LHCN-M2 (cell line): ENCODE data around the gene PDE4B. TPM values are rescaled to one million over a fixed set of nuclear protein-coding genes. Genes with fewer than 3 reads are reported as not detected.
A peak's percentile ranks its signal among the peaks of the same experiment; 100 is the strongest.

Experiments
- DNase-seq: peaks from one replicate; pipeline ENCODE4 v3.0.0-alpha.2; 2012; ENCODE audit warnings: low read depth
- total RNA-seq: library from RNA; depleted of rRNA; stranded (reverse); fragments of >200 nt; gene quantifications from 2 replicates; pipeline ENCODE4 v1.2.3, GENCODE V29; 2014

PDE4B gene
- total RNA-seq, 1 experiment from 2014 or later, result 6.8 TPM

DNA sequence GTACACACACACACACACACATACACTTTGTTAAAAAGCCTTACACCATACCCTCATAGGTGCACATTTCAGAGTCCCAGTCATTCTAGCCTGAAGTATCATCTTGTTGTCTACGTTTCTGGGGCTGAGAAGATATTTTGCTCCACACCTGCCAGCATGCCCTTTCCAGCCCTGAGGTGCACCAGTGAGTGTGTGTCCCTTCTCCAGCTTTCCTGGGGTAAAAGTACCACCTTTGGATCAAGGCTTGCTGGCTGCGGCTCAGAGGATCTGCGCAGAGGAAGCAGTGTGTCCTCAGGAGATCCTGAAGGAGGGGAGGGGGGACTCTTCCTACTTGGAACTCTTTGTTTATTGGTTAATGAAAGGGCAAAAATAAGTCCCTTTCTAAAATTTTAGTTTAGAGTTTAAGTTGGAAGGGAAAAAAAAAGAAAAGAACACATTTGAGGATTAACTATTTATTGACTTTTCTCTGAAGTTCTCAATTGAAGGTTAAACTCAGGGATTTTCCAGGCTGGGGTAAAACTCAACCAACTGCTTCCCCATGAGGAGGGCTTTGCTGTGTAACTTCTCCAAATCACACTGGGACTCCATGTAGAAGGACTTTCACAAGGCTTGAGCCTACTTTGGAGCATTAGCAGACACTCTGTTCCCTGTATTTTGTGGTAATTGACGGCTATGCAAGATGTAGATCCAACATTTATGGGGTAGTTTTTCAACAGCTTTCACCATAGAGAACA is 540.9 kb downstream of the PDE4B start:
- no peak for DNase-seq

DNA sequence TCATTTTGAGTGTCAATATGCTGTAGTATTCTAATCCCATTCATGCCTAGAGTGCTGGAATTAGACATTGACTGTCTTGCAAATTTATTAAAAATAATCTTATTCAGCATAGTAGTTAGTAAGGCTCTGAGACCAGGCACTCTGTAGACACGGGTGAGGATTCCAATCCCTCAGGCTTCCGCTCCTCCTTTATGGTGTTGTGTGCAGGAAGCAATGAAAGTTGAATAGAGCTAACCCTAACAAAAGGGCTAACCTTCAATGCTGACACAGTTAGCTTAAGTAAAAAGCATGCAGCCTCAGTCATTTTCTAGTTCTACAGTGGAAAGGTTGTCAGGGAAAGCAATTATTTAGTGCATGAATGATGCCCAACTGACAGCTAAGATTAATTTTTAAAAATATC is 541.6 kb downstream of the PDE4B start:
- no peak for DNase-seq

DNA sequence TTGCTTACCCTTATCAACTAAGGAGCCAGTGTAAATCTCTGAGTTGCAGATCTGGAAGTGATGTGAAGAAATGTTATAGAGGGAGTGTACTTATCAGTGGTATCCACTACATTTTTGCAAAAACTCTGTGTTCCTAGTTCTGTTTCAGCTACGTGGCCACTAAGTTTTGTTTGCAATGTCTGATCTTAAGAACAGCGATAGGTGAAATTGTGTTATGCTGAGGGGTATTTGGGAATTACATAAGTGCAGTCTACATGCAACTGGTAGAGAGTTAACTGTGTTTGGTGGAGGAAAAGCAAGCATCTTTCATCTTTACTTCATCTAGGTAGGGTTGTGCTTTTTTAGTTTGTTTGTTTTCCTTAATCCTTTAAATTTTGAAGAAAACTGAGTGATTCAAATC is 542.4 kb downstream of the PDE4B start:
- DNase-seq, result no peak

DNA sequence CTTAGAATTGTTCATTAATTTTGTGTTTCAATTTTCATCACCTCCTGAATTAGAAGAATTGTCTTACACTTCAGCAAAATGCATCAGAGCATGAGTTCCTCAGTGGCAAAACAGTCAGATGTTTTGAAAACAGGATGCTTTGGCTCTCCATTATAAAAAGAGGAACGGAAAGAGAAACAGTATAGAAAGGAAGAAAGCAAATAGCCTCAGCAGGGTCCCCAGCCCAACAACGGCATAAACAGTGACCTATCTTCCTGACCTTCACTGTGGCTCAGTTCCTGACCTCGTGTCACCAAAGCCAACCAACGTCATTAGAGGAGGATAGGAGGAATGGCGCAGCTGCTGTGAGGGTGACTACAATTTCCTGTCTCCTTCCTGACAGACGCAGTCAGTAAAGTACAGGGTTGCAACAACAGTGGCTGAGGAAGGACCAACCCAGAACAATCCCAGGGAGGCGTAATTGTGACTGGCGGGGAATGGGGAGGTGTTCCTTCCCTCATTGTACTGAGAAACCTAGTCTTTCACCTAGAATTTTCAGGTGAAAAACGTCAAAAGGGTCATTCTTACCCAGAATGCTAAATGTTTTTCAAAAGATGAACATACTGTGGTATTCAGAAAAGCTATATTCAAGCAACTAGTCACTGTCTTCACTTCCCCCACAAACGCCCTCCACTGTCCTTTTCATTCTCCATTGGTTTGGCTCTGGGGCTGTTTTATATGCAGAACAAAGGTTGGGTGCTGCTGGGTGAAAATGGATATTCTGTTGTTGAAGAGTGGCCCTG is 543.4 kb downstream of the PDE4B start:
- DNase-seq, result peak; percentile 64

DNA sequence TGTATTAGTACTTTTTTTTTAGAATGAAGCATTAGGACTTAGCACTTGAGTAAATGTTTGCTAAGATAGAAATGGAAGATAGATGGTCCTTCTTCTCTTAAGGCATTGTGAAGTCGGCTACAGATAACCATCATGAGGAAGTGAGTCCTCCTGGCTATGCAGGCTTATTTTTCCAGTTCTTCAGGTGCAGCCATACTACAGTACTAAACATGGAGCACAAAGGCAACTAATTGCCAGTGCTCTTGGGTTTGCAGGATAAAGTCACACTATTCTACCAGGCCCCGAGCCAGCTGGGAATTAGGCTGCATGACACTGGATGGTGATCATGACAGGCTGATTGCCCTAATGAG is 543.9 kb downstream of the PDE4B start:
- no peak for DNase-seq

DNA sequence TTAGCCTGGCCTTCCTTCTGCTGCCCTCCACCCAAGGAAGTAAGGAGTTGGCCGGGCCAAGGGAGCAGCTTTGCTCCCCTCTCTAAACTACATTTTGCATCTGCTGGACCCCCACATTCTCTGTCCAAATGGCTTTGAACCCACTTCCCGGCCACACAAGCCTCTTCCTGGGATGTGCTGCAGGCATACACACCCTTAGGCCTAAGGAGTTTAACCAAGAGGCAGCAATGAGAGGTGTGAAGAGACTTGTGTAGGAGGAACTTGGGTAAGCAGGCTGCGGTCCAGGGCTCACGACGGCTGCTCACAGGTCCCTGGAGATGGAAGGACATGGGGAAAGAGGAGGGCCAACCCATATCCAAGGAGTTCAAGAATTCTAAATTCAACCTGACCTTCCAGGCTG is 544.6 kb downstream of the PDE4B start:
- no peak for DNase-seq

DNA sequence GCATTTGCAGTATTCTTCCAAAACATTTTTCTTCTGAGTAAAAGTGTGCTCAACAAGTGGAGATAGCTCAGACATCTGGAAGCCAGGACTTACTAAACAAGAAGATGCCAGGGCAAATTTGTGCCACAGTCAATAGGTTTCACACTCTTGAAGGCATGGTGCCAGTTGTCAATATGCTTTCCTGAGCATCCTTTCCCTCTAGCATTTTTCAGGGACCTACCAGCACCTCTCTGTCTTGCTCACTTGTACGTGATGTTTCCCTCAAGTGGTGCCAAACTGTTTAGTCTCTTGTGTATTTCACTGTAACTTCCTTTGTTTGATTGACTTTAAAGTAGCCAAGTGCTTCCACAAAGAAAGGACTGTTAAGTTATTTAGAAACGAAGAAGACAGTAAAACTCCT is 547.2 kb downstream of the PDE4B start:
- no peak for DNase-seq

DNA sequence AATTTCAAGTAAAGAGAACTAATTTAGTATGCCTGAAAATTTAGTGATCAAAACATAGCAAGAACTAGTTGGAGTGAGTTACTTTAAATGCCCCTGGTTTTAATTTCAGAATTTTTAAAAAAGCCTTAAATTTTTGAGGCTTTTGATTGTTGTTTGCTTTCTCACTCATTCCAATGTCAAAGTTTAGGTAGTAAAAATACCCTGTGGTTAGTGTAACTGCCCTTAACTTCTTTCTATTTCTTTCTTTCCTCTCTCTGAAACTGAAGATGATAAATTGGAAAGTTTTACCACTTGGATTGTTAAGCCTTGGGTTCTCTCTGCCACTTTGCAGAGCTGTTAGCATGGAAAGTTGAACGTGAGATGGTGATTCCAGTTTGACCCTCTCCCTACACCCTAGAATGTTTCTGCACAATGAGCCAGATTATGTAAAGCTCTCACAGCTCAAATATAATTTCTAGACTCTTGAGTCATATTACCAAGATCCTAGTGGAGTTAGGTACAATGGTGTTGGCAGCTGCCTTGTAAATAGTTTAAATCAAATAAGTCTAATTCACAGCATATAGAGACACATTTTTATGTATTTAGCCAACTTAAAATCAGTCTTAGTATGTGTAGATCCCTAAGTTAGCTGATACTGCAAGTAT is 548.9 kb downstream of the PDE4B start:
- DNase-seq, result no peak

DNA sequence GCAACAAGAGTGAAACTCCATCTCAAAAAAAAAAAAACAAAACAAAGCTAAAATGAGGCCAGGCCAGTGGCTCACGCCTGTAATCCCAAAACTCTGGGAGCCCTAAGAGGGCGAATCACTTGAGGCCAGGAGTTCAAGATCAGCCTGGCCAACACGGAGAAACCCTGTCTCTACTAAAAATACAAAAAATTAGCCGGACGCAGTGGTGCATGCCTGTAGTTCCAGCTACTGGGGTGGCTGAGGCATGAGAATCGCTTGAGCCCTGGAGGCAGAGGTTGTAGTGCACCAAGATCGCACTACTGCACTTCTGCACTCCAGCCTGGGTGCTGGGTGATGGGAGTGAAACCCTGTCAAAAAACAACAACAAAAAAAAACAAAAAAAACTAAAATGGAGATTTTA is 550.0 kb downstream of the PDE4B start:
- DNase-seq, result no peak

DNA sequence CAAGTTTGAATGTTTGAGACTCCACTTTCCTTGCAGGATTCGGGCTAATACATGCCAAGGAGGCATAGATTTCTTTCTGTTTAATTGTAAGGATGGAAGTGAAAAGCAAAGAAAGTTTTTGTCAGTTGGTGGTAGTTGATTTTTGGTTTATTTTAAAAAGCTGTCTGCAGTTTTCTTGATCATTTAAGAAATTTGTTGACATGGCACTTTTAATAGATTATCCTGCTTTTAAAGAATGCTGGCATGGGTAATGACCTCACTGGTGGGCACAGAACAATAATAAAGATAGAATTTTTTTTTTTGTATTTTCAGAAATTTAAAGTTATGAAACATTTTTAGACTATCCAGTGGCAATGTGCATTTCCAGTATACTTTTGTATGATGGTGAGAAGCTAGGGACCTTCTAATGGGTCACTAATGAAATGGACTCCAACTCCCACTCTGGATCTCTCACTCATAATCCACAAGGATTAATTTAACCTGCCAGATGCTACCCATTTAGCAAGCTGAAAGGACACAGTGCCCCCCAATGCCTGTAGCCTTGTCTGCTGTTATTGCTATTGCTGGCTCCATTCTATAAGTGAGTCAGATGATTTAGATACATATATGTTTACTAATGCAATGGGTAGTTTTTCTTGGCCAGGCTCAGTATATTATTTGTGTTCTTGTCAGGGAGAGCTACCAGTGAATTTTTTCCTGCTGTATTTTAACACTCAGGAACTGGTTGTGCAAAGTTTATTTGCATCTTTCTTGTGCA is 551.1 kb downstream of the PDE4B start:
- DNase-seq, result no peak

DNA sequence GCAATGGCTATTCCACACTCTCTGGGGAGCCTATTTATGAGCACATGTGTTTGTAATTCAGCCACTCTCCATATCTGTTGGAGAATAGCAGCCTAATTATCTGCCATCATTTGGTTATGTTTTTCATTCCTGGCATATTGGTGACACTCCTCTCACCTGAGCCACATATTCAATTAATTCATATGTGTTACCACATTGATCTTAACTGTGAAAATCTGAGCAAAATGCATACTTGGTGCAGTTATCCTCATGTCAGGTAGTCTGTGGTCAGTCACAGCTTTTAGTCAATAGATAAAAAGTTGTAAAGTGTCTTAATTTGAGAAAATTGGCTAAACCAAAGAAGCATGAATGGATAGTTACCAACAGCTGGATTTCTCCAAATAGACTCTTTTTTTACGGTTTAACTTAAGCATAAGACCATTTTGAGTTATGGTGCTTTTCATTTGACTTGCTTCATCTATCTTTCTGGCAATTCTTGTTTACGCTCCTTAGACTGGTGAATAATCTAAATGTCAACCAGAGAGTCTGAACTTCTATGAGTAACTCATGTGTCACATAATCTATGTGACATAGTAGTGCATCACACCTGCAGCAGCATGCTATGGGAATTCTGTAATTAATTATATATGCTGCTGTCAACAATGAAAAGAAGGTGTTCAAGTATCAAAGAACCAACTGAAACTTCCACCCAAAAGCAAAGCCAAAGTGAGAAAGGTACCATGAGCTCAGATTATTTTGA is 553.5 kb downstream of the PDE4B start:
- no peak for DNase-seq

DNA sequence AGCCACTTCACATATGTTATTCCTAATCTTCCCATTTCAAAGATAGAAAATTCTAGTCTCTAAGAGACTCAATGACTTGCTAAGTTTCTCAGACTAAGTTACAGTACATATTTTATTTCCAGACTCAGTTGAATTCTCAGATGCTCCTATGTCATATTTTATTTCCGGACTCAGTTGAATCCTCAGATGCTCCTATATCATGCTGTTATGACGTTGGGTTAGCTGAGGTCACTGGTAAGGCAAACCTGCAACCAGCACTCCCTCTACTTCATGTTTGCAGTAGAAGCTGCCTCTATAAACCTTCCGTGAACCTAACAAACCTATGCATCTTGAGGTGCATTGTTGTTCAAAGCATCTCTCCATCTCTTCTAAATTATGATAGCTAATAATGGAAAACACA is 554.2 kb downstream of the PDE4B start:
- DNase-seq, result no peak

DNA sequence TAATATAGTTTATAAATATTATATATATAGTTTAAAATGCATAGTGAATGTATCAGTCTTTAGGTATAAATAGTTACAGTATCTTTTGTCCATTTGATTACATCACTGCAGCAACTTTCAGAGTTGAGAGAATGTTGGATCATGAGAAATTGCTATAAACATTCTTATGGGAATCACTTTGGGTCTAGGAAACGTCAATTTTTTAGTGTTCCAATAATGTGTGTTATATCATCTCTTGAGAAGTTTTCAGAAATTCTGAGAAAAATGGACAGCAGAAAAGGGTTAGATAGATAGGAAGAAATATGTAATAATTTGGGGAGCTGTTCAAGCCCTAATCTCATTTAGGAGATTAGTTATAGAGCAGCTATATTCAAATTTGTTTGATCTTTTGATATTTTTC is 556.1 kb downstream of the PDE4B start:
- DNase-seq, result no peak

DNA sequence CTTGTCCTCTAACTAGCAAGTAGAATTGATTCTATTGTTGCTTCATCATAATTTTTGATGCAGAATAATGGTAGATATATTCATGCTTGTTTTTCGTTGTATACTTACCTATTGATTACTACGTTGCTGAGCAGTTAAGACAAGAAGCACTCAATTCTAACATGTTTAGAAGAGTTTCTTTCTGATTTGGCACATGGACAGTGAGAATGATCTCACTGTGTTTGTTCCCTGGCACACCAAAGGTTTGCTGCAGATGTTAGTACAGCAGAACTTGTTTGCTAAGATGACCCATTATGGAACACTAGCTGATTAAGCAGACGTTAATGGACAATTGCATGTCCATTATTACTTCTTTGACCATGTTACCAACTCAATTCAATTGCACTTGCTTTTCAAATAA is 556.5 kb downstream of the PDE4B start:
- no peak for DNase-seq

DNA sequence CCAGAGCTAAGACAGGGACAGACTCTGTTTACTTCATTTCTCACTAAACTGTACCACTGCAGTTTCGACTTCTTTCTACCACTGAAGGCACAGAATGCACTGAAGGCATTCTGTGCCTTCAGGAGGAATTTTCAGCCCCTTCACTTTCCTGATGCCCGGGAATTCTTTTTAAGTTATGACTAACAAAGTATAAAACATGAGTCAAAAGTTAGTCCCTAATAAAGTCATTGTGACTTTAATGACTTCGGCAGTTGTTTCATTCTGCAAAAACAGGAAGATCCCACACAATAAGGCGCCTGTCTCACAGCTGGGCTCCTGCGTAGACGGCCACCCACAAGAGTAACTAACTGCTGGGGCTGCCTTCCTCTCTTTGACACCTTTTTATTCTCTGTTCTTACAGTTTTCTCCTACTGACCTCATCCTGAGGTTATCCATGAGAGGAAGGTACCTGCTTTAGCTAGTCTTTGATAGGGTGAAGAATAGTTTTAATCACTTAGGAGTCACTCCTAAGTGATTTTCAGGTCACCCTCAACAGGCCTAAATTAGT is 557.4 kb downstream of the PDE4B start:
- peak; percentile 71 for DNase-seq

DNA sequence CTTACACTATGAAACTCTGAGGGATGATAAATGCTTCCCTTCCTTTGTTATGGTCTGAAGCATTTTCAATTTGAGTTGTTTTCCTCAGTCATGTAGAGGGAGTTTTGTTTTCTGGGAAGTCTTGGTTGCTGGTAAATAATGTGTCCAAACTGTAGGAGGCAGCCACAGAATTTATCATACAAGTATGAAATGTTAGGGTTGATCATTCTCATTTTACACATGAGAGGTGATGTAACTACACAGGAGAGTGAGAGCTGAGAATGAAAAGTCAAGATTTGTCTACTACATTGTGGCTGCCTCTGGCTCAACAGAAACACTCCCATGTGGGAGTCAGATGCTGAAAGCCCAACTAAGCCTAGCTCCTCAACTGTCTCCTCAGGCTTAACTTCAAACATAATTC is 558.8 kb downstream of the PDE4B start:
- peak; percentile 26 for DNase-seq

DNA sequence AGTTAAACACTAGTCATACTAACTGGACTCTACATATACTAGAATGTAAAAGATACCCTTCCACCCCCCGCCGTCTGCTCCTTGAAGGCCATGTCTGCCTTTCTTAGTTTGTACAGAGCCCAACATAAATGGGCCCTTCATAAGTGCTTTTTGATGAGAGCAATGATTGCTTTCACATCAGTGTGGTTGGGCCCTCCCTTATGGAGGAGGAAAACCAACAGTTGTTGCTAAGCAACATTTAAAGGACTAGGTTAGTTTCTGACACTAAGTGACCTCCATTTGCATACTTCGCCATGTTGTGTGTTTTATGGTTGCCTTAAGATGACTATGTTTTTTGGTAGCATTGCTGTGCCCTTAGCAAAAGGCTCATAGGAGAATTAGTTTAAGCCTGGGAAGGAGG is 559.2 kb downstream of the PDE4B start:
- DNase-seq, result no peak

DNA sequence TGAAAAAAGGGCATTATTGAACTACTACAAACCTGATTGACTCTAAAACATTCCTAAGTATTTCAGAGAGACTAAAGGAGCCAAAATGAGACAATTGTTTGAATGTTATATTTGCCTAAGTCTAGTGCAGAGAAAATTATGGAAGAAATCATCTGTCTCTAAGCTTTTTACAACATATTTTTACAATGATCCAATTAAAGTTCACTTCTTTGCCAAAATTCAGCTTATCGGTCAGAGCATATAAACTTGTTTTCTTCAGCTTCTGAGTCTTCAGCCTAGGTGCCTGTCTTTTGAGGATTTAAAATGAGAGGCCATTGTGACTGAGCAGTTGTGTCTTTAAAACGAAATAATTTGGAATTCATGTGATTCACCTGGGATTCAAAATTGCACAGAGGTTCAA is 560.1 kb downstream of the PDE4B start:
- no peak for DNase-seq

DNA sequence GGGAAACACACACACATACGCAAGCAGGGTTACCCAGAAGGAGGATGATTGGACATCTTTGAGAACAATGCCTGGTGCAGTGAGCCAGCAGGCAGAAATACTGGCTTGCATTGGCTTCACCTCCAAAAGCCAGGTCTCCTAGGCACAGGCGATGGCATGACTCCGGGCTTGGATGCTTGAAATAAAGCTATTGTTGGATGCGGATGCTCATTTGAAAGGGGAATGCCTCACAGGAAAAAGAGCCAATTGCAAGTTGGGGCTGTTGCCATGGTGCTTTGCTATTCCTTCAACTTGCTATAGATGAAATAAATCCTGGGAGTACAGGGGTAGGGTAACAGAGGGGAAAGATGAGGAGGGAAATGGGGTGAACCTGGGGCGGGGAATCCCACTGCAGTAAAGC is 560.6 kb downstream of the PDE4B start:
- no peak for DNase-seq

DNA sequence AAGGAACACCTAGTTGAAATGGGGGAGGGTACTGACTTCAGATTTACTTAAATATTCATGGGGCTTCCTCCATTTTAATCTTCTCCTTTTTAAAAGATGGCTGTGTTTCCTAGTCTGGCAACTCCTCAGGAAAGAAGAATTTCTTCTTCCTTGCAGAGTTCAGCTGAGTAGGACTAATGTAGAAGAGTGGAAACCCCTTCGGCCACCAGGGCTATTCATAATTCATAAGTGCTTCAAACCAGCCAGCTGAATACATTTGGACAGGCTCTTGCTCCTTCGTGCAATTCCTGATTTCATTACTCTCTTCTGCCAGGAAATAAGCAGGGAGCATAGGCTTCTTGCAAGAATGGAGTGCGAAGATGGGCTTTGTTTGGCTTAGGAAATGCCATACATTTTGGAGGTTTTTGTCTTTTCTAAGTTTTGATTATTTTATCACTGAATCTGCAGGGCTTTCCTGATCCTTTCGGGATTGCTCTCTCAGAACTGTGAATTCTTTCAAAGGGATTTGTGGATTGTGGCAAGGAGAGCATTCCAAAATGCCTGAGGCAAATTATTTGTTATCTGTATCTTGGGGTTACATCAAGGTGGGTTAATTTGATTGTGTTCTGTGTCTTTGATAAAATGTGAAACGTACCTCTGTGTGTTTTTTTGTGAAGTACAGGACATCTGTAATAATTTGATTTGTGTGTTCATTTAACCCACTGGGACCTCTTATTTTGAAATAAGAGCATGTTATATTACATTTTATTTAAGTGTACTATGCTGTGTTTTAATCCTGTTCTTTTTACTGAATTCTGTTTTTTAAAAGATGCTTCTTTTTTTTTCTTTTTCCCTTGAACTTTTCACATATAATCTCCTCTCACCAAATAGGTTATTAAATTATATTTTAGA is 561.9 kb downstream of the PDE4B start:
- no peak for DNase-seq
